Fibroblast of lung (primary cell): ENCODE measurements around the gene ZNF333. TPM values are rescaled to one million over a fixed set of nuclear protein-coding genes. Genes with fewer than 3 reads are reported as not detected.

Experiments used
- DNase-seq, 2 donors: peaks; one replicate each; pipeline versions ENCODE4 v3.0.0 to v3.0.0-alpha.2; 2010; ENCODE audit warnings: low read depth in 2 of 2
- H2AFZ ChIP-seq: 2 replicates; pipeline ENCODE4 v1.5.1; 2012; ENCODE audit warnings: low read length, control low read depth, inconsistent platforms
- H3K27ac ChIP-seq: 2 replicates; pipeline ENCODE4 v1.5.1; 2011; ENCODE audit warnings: low read length, control low read depth; ENCODE audit not compliant: insufficient read depth
- H3K27me3 ChIP-seq: 2 replicates; pipeline ENCODE4 v1.5.1; 2011; ENCODE audit warnings: mild to moderate bottlenecking, low read length; ENCODE audit not compliant: control insufficient read depth, insufficient read depth
- H3K36me3 ChIP-seq: 2 replicates; pipeline ENCODE4 v1.5.1; 2011; ENCODE audit warnings: low read length; ENCODE audit not compliant: control insufficient read depth, insufficient read depth
- H3K4me1 ChIP-seq: 2 replicates; pipeline ENCODE4 v1.5.1; 2011; ENCODE audit warnings: low read length; ENCODE audit not compliant: control insufficient read depth, insufficient read depth; ENCODE audit errors: extremely low read depth
- H3K4me2 ChIP-seq: 2 replicates; pipeline ENCODE4 v1.5.1; 2011; ENCODE audit warnings: low read length, control low read depth; ENCODE audit not compliant: insufficient read depth; ENCODE audit errors: extremely low read depth
- H3K4me3 ChIP-seq, 4 experiments: fragments of 200-600 bp in 1 of 4; sonication (generic) in 1 of 4; replicated peaks in 1 of 4; 2 replicates each; pipeline ENCODE4 v1.5.1; 2011 to 2016; ENCODE audit warnings: low read length in 4 of 4, low read depth in 3 of 4, mild to moderate bottlenecking in 3 of 4, control low read depth in 2 of 4, inconsistent platforms in 1 of 4, mixed read lengths in 1 of 4; ENCODE audit not compliant: insufficient read depth in 1 of 4; ENCODE audit errors: control extremely low read depth in 1 of 4
- H3K79me2 ChIP-seq: 2 replicates; pipeline ENCODE4 v1.5.1; 2012; ENCODE audit warnings: mild to moderate bottlenecking, low read length, inconsistent platforms; ENCODE audit not compliant: control insufficient read depth, insufficient read depth
- H3K9ac ChIP-seq: 2 replicates; pipeline ENCODE4 v1.5.1; 2011; ENCODE audit warnings: mild to moderate bottlenecking, low read length, control low read depth; ENCODE audit not compliant: insufficient read depth
- H3K9me3 ChIP-seq: 2 replicates; pipeline ENCODE4 v1.5.1; 2012; ENCODE audit warnings: low read depth, low read length; ENCODE audit not compliant: control insufficient read depth, insufficient read depth
- H4K20me1 ChIP-seq: 2 replicates; pipeline ENCODE4 v1.5.1; 2011; ENCODE audit warnings: low read length; ENCODE audit not compliant: control insufficient read depth, insufficient read depth; ENCODE audit errors: extremely low read depth
- CTCF ChIP-seq, 2 donors: IDR thresholded peaks in 1 of 2; conservative IDR thresholded peaks in 1 of 2; 1 replicate in 1 of 2; 2 replicates in 1 of 2; pipeline ENCODE4 v1.5.1; 2011 to 2012; ENCODE audit warnings: low read length in 2 of 2, control low read depth in 1 of 2, inconsistent platforms in 1 of 2, low read depth in 1 of 2, mild to moderate bottlenecking in 1 of 2
- EZH2 ChIP-seq: IDR thresholded peaks from 2 replicates; pipeline ENCODE4 v1.5.1; 2012; ENCODE audit warnings: low read length, control low read depth, mild to moderate bottlenecking; ENCODE audit errors: missing control alignments
- polyA plus RNA-seq, 2 donors: library from polyadenylated mRNA; depleted of rRNA in 1 of 2; stranded (reverse) in 1 of 2; unstranded in 1 of 2; fragments of >200 nt; gene quantifications; 2 replicates each; pipeline ENCODE4 v1.2.1, GENCODE V29; 2011 to 2012; ENCODE audit warnings: missing spikeins in 1 of 2
- total RNA-seq: library from RNA; depleted of rRNA; stranded (reverse); fragments of >200 nt; gene quantifications from 2 replicates; pipeline ENCODE4 v1.2.1, GENCODE V29; 2014

The ZNF333 gene
- total and polyA plus RNA-seq, 2 donors (not counting 1 experiment from before 2014, with no cell fraction given), result 10.0 to 26.9 TPM

GRCh38 chr19:14758816-14759215, 69.0 kb downstream of the ZNF333 start:
- Histone ChIP-seq H4K20me1 (no peaks in the 10 kb centered on the region), H3K9ac (no peak overlapping the region), H3K9me3 (no peaks in the 10 kb centered on the region), H3K27ac (no peak overlapping the region), H2AFZ (no peak overlapping the region), H3K36me3 (no peaks in the 10 kb centered on the region), H3K27me3 (no peaks in the 10 kb centered on the region), H3K4me3 (no peak overlapping the region), H3K4me2 (no peak overlapping the region), H3K79me2 (no peaks in the 10 kb centered on the region), H3K4me1 (no peaks in the 10 kb centered on the region)
- TF ChIP-seq EZH2 (no peak), CTCF (conservative IDR thresholded peaks at IDR 0.05 in 1 of 2, IDR thresholded peaks at IDR 0.05 in 1 of 2; ENCODE audit: low read depth in 1 of 2, low read length in 2 of 2) (no peak)
- no peak for DNase-seq

DNA sequence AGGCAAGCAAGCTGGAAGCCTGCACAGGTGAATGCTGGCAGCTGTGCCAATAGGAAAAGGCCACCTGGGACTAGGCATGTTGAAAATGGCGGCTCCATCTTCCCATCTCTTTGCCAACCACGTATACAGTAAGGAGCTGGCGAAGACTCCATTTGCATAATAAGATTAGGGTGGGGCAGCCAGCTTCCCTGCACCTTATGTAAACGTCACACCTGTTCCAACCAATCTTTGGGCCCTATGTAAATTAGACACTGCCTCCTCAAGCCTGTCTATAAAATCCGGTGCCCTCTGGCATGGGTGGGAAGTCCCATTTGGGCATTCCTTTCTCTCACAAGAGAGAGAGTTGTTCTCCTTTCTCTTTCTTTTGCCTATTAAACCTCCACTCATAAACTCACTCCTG, 71.8 kb downstream of the ZNF333 start:
- no peak overlapping the region for H3K27ac ChIP-seq
- DNase-seq, result no peak
- no peaks in the 10 kb centered on the region for H4K20me1 ChIP-seq
- H3K9ac ChIP-seq, result no peak overlapping the region
- no peaks in the 10 kb centered on the region for H3K79me2 ChIP-seq
- H2AFZ ChIP-seq, result no peak overlapping the region
- no peaks in the 10 kb centered on the region for H3K36me3 ChIP-seq
- no peak overlapping the region for H3K4me2 ChIP-seq
- no peak overlapping the region for H3K4me3 ChIP-seq
- H3K4me1 ChIP-seq, result no peaks in the 10 kb centered on the region
- TF ChIP-seq EZH2 (no peak), CTCF (conservative IDR thresholded peaks at IDR 0.05 in 1 of 2, IDR thresholded peaks at IDR 0.05 in 1 of 2; ENCODE audit: low read depth in 1 of 2, low read length in 2 of 2) (no peak)
- no peaks in the 10 kb centered on the region for H3K27me3 ChIP-seq
- H3K9me3 ChIP-seq, result no peaks in the 10 kb centered on the region

DNA sequence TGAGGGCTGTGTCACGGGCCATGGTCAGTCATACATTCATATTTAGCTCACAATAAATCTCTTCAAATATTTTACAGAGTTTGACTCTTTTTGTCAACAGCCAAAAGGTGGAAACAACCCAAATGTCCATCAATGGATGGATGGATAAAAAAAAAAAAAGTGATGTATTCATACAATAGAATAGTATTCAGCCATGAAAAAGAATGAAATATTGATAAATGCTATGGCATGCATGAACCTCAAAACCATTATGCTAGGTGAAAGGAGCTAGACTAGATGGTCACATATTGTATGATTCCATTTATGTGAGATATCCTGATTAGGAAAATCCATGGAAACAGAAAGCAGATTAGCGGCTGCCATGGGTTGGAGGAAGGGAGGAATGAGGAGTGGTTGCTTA, 72.3 kb downstream of the ZNF333 start:
- TF ChIP-seq EZH2, result no peak
- TF ChIP-seq CTCF (conservative IDR thresholded peaks at IDR 0.05 in 1 of 2, IDR thresholded peaks at IDR 0.05 in 1 of 2; ENCODE audit: low read depth in 1 of 2, low read length in 2 of 2), result no peak
- Histone ChIP-seq H3K4me2 (no peak overlapping the region), H3K79me2 (no peaks in the 10 kb centered on the region), H3K27me3 (no peaks in the 10 kb centered on the region), H4K20me1 (no peaks in the 10 kb centered on the region), H3K4me3 (no peak overlapping the region), H2AFZ (no peak overlapping the region), H3K9me3 (no peaks in the 10 kb centered on the region), H3K9ac (no peak overlapping the region), H3K36me3 (no peaks in the 10 kb centered on the region), H3K27ac (no peak overlapping the region), H3K4me1 (no peaks in the 10 kb centered on the region)
- no peak for DNase-seq
